ENCODE measurements around the gene ENKD1. TPM values are rescaled to one million over a fixed set of nuclear protein-coding genes. Genes with fewer than 3 reads are reported as not detected.
A peak's percentile ranks its signal among the peaks of the same experiment; 100 is the strongest.

The ENKD1 gene
- total and polyA plus RNA-seq, 2 experiments from 2014 or later, result 23.3 to 34.8 TPM

GRCh38 chr16:67636713-67637112, 29.8 kb downstream of the ENKD1 start:
- no peak overlapping the region for H3K4me3 ChIP-seq
- H3K27ac ChIP-seq, result no peak overlapping the region
- no peaks in the 10 kb centered on the region for H3K27me3 ChIP-seq
- no peaks in the 10 kb centered on the region for H3K4me1 ChIP-seq (ENCODE audit: low read depth)
- peaks cover 53% of the 10 kb centered on the region for H3K36me3 ChIP-seq
- no peak for TF ChIP-seq CTCF (IDR thresholded peaks at IDR 0.05; ENCODE audit: low read depth, low read length)
- no peak for DNase-seq (ENCODE audit: low read depth in 1 of 2, low spot score in 1 of 2)
- H3K9me3 ChIP-seq (ENCODE audit: low read depth), result no peaks in the 10 kb centered on the region

- Histone ChIP-seq H3K27ac (no peak overlapping the region), H3K36me3 (peaks cover 70% of the 10 kb centered on the region), H3K4me1 (ENCODE audit: low read depth) (no peaks in the 10 kb centered on the region), H3K27me3 (no peaks in the 10 kb centered on the region), H3K9me3 (ENCODE audit: low read depth) (no peaks in the 10 kb centered on the region), H3K4me3 (no peak overlapping the region)
- peak in 1 of 2 donors; percentile 78 for DNase-seq (ENCODE audit: low read depth in 1 of 2, low spot score in 1 of 2)
- no peak for TF ChIP-seq CTCF (IDR thresholded peaks at IDR 0.05; ENCODE audit: low read depth, low read length)
Measured at GRCh38 chr16:67632415-67633172, 34.0 kb downstream of the ENKD1 start.

- no peak for TF ChIP-seq CTCF (IDR thresholded peaks at IDR 0.05; ENCODE audit: low read depth, low read length)
- no peak overlapping the region for H3K27ac ChIP-seq
- H3K36me3 ChIP-seq, result peaks cover 54% of the 10 kb centered on the region
- no peaks in the 10 kb centered on the region for H3K27me3 ChIP-seq
- no peaks in the 10 kb centered on the region for H3K9me3 ChIP-seq (ENCODE audit: low read depth)
- no peak overlapping the region for H3K4me3 ChIP-seq
- H3K4me1 ChIP-seq (ENCODE audit: low read depth), result no peaks in the 10 kb centered on the region
- no peak for DNase-seq (ENCODE audit: low read depth in 1 of 2, low spot score in 1 of 2)
Measured at GRCh38 chr16:67628216-67628615, 38.3 kb downstream of the ENKD1 start.

GRCh38 chr16:67613808-67614207, 52.7 kb downstream of the ENKD1 start:
- Histone ChIP-seq H3K27ac (no peak overlapping the region), H3K36me3 (peaks cover 52% of the 10 kb centered on the region), H3K9me3 (ENCODE audit: low read depth) (no peaks in the 10 kb centered on the region), H3K4me1 (ENCODE audit: low read depth) (no peaks in the 10 kb centered on the region), H3K4me3 (no peak overlapping the region), H3K27me3 (no peaks in the 10 kb centered on the region)
- TF ChIP-seq CTCF (IDR thresholded peaks at IDR 0.05; ENCODE audit: low read depth, low read length), result no peak
- DNase-seq (ENCODE audit: low read depth in 1 of 2, low spot score in 1 of 2), result no peak

Other genes with a start within 250 kb of the ENKD1 start
- gene HSD11B2, start 235.6 kb downstream of the ENKD1 start, total RNA-seq, result 0.28 and 0.36 TPM in 2 replicates
- gene HSD11B2, start 235.6 kb downstream of the ENKD1 start, polyA plus RNA-seq, result 0.26 and 0.84 TPM in 2 replicates
- 74.5 and 140 TPM in 2 replicates for gene ATP6V0D1, start 185.6 kb downstream of the ENKD1 start, total RNA-seq
- 139 and 203 TPM in 2 replicates for gene ATP6V0D1, start 185.6 kb downstream of the ENKD1 start, polyA plus RNA-seq
- gene AGRP, start 183.2 kb downstream of the ENKD1 start, total RNA-seq, result not detected in 2 replicates
- gene AGRP, start 183.2 kb downstream of the ENKD1 start, polyA plus RNA-seq, result 0.71 TPM in 1 of 2 replicates, not detected in the other
- gene RIPOR1, start 137.9 kb downstream of the ENKD1 start, total RNA-seq, result 27.3 and 35.7 TPM in 2 replicates
- 29.5 and 46.3 TPM in 2 replicates for gene RIPOR1, start 137.9 kb downstream of the ENKD1 start, polyA plus RNA-seq
- gene CTCF, start 104.2 kb downstream of the ENKD1 start, total RNA-seq, result 25.2 and 33.9 TPM in 2 replicates
- 37.6 and 38.0 TPM in 2 replicates for gene CTCF, start 104.2 kb downstream of the ENKD1 start, polyA plus RNA-seq
- 0.78 and 1.6 TPM in 2 replicates for gene CARMIL2, start 21.6 kb downstream of the ENKD1 start, total RNA-seq
- gene CARMIL2, start 21.6 kb downstream of the ENKD1 start, polyA plus RNA-seq, result 2.3 and 2.4 TPM in 2 replicates
- 17.2 and 25.5 TPM in 2 replicates for gene ACD, start 6.5 kb downstream of the ENKD1 start, total RNA-seq
- gene ACD, start 6.5 kb downstream of the ENKD1 start, polyA plus RNA-seq, result 25.1 and 31.8 TPM in 2 replicates
- gene PARD6A, start 5.8 kb downstream of the ENKD1 start, total RNA-seq, result 0.71 and 0.74 TPM in 2 replicates
- 0.91 and 1.1 TPM in 2 replicates for gene PARD6A, start 5.8 kb downstream of the ENKD1 start, polyA plus RNA-seq
- gene C16orf86, start 64 bp upstream of the ENKD1 start, total RNA-seq, result 13.0 and 14.9 TPM in 2 replicates
- gene C16orf86, start 64 bp upstream of the ENKD1 start, polyA plus RNA-seq, result 1.7 and 5.1 TPM in 2 replicates
- gene GFOD2, start 52.6 kb upstream of the ENKD1 start, total RNA-seq, result 5.9 and 8.4 TPM in 2 replicates
- 2.2 and 5.6 TPM in 2 replicates for gene GFOD2, start 52.6 kb upstream of the ENKD1 start, polyA plus RNA-seq
- 7.4 and 8.0 TPM in 2 replicates for gene RANBP10, start 139.8 kb upstream of the ENKD1 start, total RNA-seq
- gene RANBP10, start 139.8 kb upstream of the ENKD1 start, polyA plus RNA-seq, result 13.4 and 13.6 TPM in 2 replicates
- 1.1 and 4.0 TPM in 2 replicates for gene TSNAXIP1, start 140.1 kb upstream of the ENKD1 start, total RNA-seq
- gene TSNAXIP1, start 140.1 kb upstream of the ENKD1 start, polyA plus RNA-seq, result 1.7 and 3.0 TPM in 2 replicates
- gene THAP11, start 175.6 kb upstream of the ENKD1 start, total RNA-seq, result 75.3 and 80.7 TPM in 2 replicates
- 61.3 and 68.3 TPM in 2 replicates for gene THAP11, start 175.6 kb upstream of the ENKD1 start, polyA plus RNA-seq
- 77.6 and 213 TPM in 2 replicates for gene NUTF2, start 180.2 kb upstream of the ENKD1 start, total RNA-seq
- gene NUTF2, start 180.2 kb upstream of the ENKD1 start, polyA plus RNA-seq, result 220 and 235 TPM in 2 replicates
- 42.1 and 61.8 TPM in 2 replicates for gene CENPT, start 180.9 kb upstream of the ENKD1 start, total RNA-seq
- gene CENPT, start 180.9 kb upstream of the ENKD1 start, polyA plus RNA-seq, result 65.2 and 70.2 TPM in 2 replicates
- 89.6 and 95.7 TPM in 2 replicates for gene EDC4, start 206.3 kb upstream of the ENKD1 start, total RNA-seq
- gene EDC4, start 206.3 kb upstream of the ENKD1 start, polyA plus RNA-seq, result 68.3 and 87.8 TPM in 2 replicates
- gene NRN1L, start 218.1 kb upstream of the ENKD1 start, total RNA-seq, result 2.2 and 4.8 TPM in 2 replicates
- gene NRN1L, start 218.1 kb upstream of the ENKD1 start, polyA plus RNA-seq, result 0.32 and 0.73 TPM in 2 replicates
- 31.0 and 31.6 TPM in 2 replicates for gene PSKH1, start 226.5 kb upstream of the ENKD1 start, total RNA-seq
- 46.7 and 48.8 TPM in 2 replicates for gene PSKH1, start 226.5 kb upstream of the ENKD1 start, polyA plus RNA-seq

All from cardiac muscle cell (in vitro differentiated cells and primary cell).